Activated T-helper 1 cell treated with anti-CD3 and anti-CD28 coated beads, Interleukin-12 subunit alpha, Interleukin-12 subunit beta, Interleukin-2, Interleukin-4 antibody, amounts not matched to agents 30 ng/mL and 10 ng/mL and 1 ng/mL, durations not matched to agents 14 hours and 24 hours and 36 hours (primary cell): ENCODE data around the gene STPG1. TPM values are rescaled to one million over a fixed set of nuclear protein-coding genes. Genes with fewer than 3 reads are reported as not detected.
A peak's percentile ranks its signal among the peaks of the same experiment; 100 is the strongest.

ENCODE experiments used
- DNase-seq: peaks from one replicate; pipeline ENCODE4 v3.0.0; 2021; ENCODE audit warnings: low spot score
- H3K27ac Mint-ChIP-seq: one replicate; pipeline ENCODE4 v1.8.0; 2021; ENCODE audit warnings: mild to moderate bottlenecking, mixed read lengths
- H3K27me3 Mint-ChIP-seq: one replicate; pipeline ENCODE4 v1.8.0; 2022; ENCODE audit warnings: mild to moderate bottlenecking, moderate library complexity, mixed read lengths; ENCODE audit not compliant: insufficient read depth
- H3K36me3 Mint-ChIP-seq: one replicate; pipeline ENCODE4 v1.8.0; 2021; ENCODE audit warnings: low read depth, mixed read lengths
- H3K4me1 Mint-ChIP-seq: one replicate; pipeline ENCODE4 v1.8.0; 2021; ENCODE audit warnings: low read depth, mixed read lengths
- H3K4me3 Mint-ChIP-seq: one replicate; pipeline ENCODE4 v1.8.0; 2021; ENCODE audit warnings: mild to moderate bottlenecking, moderate library complexity, mixed read lengths
- H3K9me3 Mint-ChIP-seq: one replicate; pipeline ENCODE4 v1.8.0; 2021; ENCODE audit warnings: mixed read lengths
- intact Hi-C: fragments of 100-400 bp; cut with micrococcal nuclease; formaldehyde crosslinking; loops from one replicate; pipeline ENCODE4 v1.15.1; 2024
- total RNA-seq: library from RNA; stranded (reverse); gene quantifications from 2 replicates; pipeline ENCODE4 v1.2.3, GENCODE V29; 2022

Gene STPG1
- total RNA-seq, 1 donor from 2014 or later, result 5.1 TPM

- Mint-ChIP-seq H3K4me3 (peak overlapping the region; percentile 38), H3K27ac (peak overlapping the region; percentile 41), H3K36me3 (peaks cover 8% of the 10 kb centered on the region), H3K27me3 (no peaks in the 10 kb centered on the region), H3K4me1 (peaks cover 36% of the 10 kb centered on the region), H3K9me3 (no peaks in the 10 kb centered on the region)
- intact Hi-C loops, result loop anchor here (1.0 kb wide), 3 partner anchors 34 to 108 kb away; no protein-coding TSS in a partner anchor
- no peak for DNase-seq
Observed at GRCh38 chr1:24385160-24385940, 28.2 kb downstream of the STPG1 start.

- H3K9me3 Mint-ChIP-seq, result no peaks in the 10 kb centered on the region
- peak; percentile 44 for DNase-seq
- peak overlapping the region; percentile 53 for H3K27ac Mint-ChIP-seq
- peak overlapping the region; percentile 1 for H3K4me3 Mint-ChIP-seq
- peaks cover 36% of the 10 kb centered on the region for H3K4me1 Mint-ChIP-seq
- no peaks in the 10 kb centered on the region for H3K27me3 Mint-ChIP-seq
- intact Hi-C loops, result loop anchor here (1.0 kb wide), 5 partner anchors 8 to 107 kb away; no protein-coding TSS in a partner anchor
- H3K36me3 Mint-ChIP-seq, result peaks cover 6% of the 10 kb centered on the region
Observed at GRCh38 chr1:24384251-24385090, 29.1 kb downstream of the STPG1 start.

DNA sequence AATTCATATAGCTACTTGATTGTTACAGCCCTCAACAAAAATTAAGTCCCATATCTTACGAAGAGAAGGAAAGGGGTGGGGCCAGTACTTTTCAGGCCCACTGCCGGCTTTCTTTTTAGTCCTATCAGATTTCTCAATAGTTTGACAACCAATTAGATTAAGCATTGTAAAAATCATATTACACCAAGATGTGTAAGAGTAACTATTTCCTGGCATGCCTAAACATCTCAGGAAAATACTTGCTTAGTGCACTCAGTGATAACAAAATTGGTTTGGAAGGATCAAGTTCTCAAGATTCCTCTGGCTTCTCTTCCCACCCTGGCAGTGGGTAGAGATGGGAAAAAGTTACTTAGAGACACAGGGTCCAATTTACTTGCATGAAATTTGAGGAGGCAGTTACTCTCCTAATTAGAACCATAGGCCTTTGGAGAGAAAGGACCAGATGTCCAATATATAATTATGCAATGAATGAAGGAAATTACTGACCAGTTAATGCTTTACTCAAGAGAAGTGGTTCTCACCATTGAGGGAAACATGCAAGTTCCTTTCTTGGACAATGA lies 30.1 kb downstream of the STPG1 start:
- Mint-ChIP-seq H3K36me3 (peaks cover 8% of the 10 kb centered on the region), H3K9me3 (no peaks in the 10 kb centered on the region), H3K4me1 (peaks cover 36% of the 10 kb centered on the region), H3K27me3 (no peaks in the 10 kb centered on the region), H3K4me3 (no peak overlapping the region), H3K27ac (no peak overlapping the region)
- no peak for DNase-seq
- intact Hi-C loops, result no loop called here

GRCh38 chr1:24382165-24382577 lies 31.4 kb downstream of the STPG1 start:
- peaks cover 10% of the 10 kb centered on the region for H3K36me3 Mint-ChIP-seq
- H3K27ac Mint-ChIP-seq, result no peak overlapping the region
- H3K9me3 Mint-ChIP-seq, result no peaks in the 10 kb centered on the region
- no peaks in the 10 kb centered on the region for H3K27me3 Mint-ChIP-seq
- H3K4me3 Mint-ChIP-seq, result no peak overlapping the region
- no peak for DNase-seq
- H3K4me1 Mint-ChIP-seq, result peaks cover 36% of the 10 kb centered on the region
- intact Hi-C loops, result no loop called here

GRCh38 chr1:24381256-24381655 lies 32.3 kb downstream of the STPG1 start:
- H3K4me1 Mint-ChIP-seq, result peaks cover 28% of the 10 kb centered on the region
- no peak for DNase-seq
- intact Hi-C loops, result no loop called here
- H3K4me3 Mint-ChIP-seq, result no peak overlapping the region
- no peaks in the 10 kb centered on the region for H3K9me3 Mint-ChIP-seq
- peaks cover 10% of the 10 kb centered on the region for H3K36me3 Mint-ChIP-seq
- no peaks in the 10 kb centered on the region for H3K27me3 Mint-ChIP-seq
- H3K27ac Mint-ChIP-seq, result no peak overlapping the region

DNA sequence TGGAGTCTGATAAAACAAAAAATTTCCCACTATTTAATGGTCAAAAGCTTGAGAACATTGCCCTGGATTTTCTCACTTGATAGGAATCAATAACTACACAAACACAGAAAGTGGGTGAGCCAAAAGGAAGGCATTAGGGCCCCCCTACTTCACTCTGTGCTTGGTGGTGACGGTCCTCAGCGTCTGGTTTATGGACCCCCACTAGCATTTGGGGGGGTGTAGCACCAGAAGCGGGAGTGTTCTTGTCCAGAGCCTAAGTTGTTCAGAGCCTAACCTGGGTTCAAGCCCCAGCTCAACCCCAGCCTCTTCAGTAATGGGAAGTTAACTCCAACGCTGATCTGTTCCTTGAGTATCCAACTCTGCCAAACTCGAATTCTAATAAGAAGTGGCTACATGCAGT lies 33.1 kb downstream of the STPG1 start:
- intact Hi-C loops, result no loop called here
- DNase-seq, result no peak
- Mint-ChIP-seq H3K9me3 (no peaks in the 10 kb centered on the region), H3K36me3 (peaks cover 10% of the 10 kb centered on the region), H3K4me1 (peaks cover 20% of the 10 kb centered on the region), H3K4me3 (no peak overlapping the region), H3K27me3 (no peaks in the 10 kb centered on the region), H3K27ac (no peak overlapping the region)

DNA sequence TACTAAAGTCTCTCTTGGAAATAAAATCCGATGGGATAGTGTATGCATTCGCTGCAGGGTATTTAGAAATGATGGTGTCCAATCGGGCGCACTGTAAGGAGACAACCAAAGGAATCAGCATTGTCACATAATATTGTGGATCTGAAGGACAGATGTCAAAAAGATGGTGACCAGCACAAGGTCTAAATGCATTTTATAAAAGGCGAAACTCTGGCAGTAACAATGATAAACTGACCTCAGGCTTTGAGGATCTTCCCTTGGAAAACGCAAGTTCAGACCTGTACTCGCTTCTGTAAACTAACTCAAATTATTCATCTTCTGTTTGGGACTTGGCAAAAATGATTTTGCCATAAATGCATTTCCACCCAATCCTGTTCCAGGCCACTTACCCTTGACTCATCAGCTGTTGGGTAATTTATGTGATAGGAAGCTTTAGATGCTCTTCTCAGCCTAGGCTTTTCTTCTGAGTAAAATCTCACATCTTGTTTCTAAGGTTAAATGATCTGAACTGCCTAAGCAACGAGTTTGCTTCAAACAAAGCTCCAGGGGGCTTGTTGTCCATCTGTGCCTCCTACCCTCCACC lies 33.8 kb downstream of the STPG1 start:
- H3K4me1 Mint-ChIP-seq, result peaks cover 13% of the 10 kb centered on the region
- intact Hi-C loops, result no loop called here
- H3K36me3 Mint-ChIP-seq, result peaks cover 10% of the 10 kb centered on the region
- H3K27ac Mint-ChIP-seq, result no peak overlapping the region
- H3K27me3 Mint-ChIP-seq, result no peaks in the 10 kb centered on the region
- no peak for DNase-seq
- H3K9me3 Mint-ChIP-seq, result no peaks in the 10 kb centered on the region
- H3K4me3 Mint-ChIP-seq, result no peak overlapping the region

DNA sequence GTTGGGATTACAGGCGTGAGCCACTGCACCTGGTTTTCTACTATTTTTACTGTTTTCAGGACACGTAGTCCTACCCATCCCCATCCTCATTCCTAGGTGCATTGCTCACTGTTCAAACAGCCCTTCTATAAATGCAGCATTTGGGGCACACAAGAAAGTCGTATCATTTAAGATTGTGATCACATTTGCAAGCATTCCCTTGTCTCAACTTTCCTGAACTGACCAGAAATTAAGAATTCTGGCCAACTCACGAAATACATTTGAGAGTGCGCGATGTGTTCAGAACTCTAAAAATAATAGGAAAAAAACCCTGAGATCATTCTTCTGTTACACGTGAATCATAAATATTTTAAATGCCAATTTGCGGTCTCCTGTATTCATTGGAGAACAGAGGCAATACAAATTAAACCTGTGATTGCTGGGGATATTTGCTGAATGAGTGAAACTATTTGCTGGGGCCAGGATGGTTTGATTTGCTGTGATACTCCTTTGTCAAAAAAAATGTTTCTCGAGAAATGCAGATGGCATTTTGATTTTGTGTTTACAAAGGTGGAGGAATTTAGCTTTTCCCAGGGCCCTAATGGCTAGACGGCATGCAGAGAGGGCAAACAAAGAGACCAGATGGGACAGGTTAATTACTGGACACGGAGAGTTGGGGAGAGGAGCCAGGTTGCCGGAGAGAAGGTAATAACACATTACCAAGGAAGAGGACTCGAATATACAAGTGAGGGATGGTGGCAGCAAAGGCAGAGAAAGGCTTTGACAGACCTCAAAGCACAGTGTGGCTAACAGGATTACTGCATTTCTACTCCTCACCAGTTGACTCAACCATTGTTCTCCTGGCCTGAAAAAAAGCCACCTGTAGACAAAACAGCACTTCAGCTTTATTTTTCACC lies 38.4 kb downstream of the STPG1 start:
- H3K27me3 Mint-ChIP-seq, result no peaks in the 10 kb centered on the region
- H3K4me1 Mint-ChIP-seq, result peaks cover 5% of the 10 kb centered on the region
- H3K4me3 Mint-ChIP-seq, result no peak overlapping the region
- no peak overlapping the region for H3K27ac Mint-ChIP-seq
- DNase-seq, result no peak
- H3K9me3 Mint-ChIP-seq, result no peaks in the 10 kb centered on the region
- intact Hi-C loops, result no loop called here
- H3K36me3 Mint-ChIP-seq, result peaks cover 5% of the 10 kb centered on the region

DNA sequence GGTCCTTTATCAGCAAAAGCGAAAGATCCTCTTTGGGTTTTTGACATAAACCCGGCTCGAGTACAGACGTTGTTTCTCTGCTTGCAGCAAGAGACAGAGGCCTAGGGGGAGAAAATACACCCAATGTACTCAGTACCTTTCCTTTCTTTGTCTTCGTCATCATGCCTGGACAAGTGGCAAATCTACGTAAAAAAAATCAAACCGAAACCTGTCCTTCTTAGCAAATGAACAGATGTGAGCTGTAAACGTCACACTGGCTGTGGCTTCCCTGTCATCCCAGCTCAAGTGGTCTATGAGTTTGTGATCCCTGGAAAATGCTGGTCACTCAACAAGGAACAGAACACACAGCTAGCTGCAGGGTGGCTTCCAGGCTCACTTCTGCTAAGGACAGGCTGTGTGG lies 39.9 kb downstream of the STPG1 start:
- Mint-ChIP-seq H3K4me1 (peaks cover 5% of the 10 kb centered on the region), H3K27ac (no peak overlapping the region), H3K4me3 (no peak overlapping the region), H3K9me3 (no peaks in the 10 kb centered on the region), H3K36me3 (peaks cover 2% of the 10 kb centered on the region), H3K27me3 (no peaks in the 10 kb centered on the region)
- intact Hi-C loops, result no loop called here
- DNase-seq, result no peak

DNA sequence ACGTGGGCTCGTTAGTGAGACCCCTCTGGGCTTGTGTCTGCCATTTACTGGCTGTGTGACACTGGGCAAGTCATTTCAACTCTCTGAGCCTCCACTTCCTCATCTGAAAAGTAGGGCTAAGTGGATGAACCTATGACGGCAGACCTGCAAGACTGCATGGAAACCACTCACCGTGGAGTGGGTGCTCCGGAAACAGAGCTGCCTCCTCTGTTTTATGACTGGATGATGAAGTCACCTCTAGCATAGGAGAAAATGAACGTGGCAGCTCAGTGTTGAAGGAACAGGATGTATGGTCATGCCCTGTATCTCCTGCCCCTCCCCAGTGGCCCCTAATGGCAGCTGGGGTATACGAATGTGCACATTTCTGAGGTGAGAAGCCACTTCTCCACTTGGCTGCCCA lies 40.5 kb downstream of the STPG1 start:
- H3K27ac Mint-ChIP-seq, result no peak overlapping the region
- no peaks in the 10 kb centered on the region for H3K9me3 Mint-ChIP-seq
- no peak for DNase-seq
- peaks cover 5% of the 10 kb centered on the region for H3K4me1 Mint-ChIP-seq
- H3K27me3 Mint-ChIP-seq, result no peaks in the 10 kb centered on the region
- H3K4me3 Mint-ChIP-seq, result no peak overlapping the region
- H3K36me3 Mint-ChIP-seq, result peaks cover 2% of the 10 kb centered on the region
- intact Hi-C loops, result no loop called here

DNA sequence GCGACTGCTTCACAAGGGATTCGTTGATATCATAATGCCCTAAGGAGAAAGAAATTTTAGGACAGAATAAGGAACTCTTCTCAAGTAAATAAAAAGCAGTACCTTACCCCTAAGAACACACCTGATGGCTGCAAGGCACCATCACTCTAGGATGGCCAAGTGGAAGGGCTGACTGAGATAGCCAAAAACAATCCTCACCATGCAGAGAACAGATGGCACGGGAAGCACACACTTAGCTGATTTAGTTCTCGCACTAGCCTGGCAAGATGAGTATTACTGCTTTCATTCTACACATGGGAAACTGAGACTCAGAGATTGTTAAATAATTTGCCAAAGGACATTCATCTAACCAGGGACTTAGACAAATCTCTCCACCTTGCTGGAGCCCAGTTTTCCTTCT lies 43.8 kb downstream of the STPG1 start:
- Mint-ChIP-seq H3K4me1 (peaks cover 25% of the 10 kb centered on the region), H3K4me3 (no peak overlapping the region), H3K36me3 (peaks cover 2% of the 10 kb centered on the region), H3K9me3 (no peaks in the 10 kb centered on the region), H3K27ac (no peak overlapping the region), H3K27me3 (no peaks in the 10 kb centered on the region)
- DNase-seq, result no peak
- intact Hi-C loops, result no loop called here

DNA sequence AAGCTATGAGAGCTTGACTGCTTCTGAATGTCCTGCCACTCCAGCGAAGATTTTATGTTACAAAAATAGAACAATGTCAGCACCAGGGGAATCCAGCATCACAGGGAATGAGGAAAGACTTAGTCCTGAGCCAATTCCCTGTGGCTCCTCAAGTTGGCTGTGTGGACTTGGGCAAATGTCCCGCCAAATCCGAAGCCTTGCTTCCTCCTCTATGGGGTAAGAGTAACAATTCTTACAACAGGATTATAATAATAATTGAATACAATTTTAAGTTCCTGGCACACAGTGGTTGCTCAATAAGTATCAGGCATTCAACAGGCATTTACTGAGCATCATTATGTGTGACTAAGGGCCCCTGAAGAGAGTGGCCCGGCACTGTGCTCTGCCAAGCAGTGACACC lies 44.4 kb downstream of the STPG1 start:
- peaks cover 31% of the 10 kb centered on the region for H3K4me1 Mint-ChIP-seq
- H3K27ac Mint-ChIP-seq, result no peak overlapping the region
- H3K27me3 Mint-ChIP-seq, result no peaks in the 10 kb centered on the region
- H3K9me3 Mint-ChIP-seq, result no peaks in the 10 kb centered on the region
- H3K4me3 Mint-ChIP-seq, result no peak overlapping the region
- peaks cover 2% of the 10 kb centered on the region for H3K36me3 Mint-ChIP-seq
- intact Hi-C loops, result no loop called here
- DNase-seq, result no peak
